Endothelial cell (in vitro differentiated cells): ENCODE results near the gene TAF4. TPM values are rescaled to one million over a fixed set of nuclear protein-coding genes. Genes with fewer than 3 reads are reported as not detected.

ENCODE experiments used
- DNase-seq: peaks from one replicate; pipeline ENCODE4 v3.0.0; 2021; ENCODE audit warnings: low spot score
- H3K27ac Mint-ChIP-seq: one replicate; pipeline ENCODE4 v1.8.0; 2021; ENCODE audit warnings: mixed read lengths, inconsistent platforms; ENCODE audit not compliant: unreplicated experiment
- H3K27me3 Mint-ChIP-seq: one replicate; pipeline ENCODE4 v1.8.0; 2021; ENCODE audit warnings: mild to moderate bottlenecking, moderate library complexity, mixed read lengths, inconsistent platforms; ENCODE audit not compliant: unreplicated experiment
- H3K36me3 Mint-ChIP-seq: one replicate; pipeline ENCODE4 v1.8.0; 2021; ENCODE audit warnings: mild to moderate bottlenecking, low read depth, mixed read lengths, inconsistent platforms; ENCODE audit not compliant: unreplicated experiment
- H3K4me1 Mint-ChIP-seq: one replicate; pipeline ENCODE4 v1.8.0; 2021; ENCODE audit warnings: mild to moderate bottlenecking, mixed read lengths, inconsistent platforms; ENCODE audit not compliant: unreplicated experiment
- H3K4me3 Mint-ChIP-seq: one replicate; pipeline ENCODE4 v1.8.0; 2021; ENCODE audit warnings: mild to moderate bottlenecking, mixed read lengths, inconsistent platforms; ENCODE audit not compliant: unreplicated experiment
- H3K9me3 Mint-ChIP-seq: one replicate; pipeline ENCODE4 v1.8.0; 2021; ENCODE audit warnings: mixed read lengths, inconsistent platforms; ENCODE audit not compliant: unreplicated experiment
- total RNA-seq: library from RNA; stranded (reverse); fragmentation: NEBNext Ultra II Directional; extraction: Animal tissue kit (Norgen Biotek cat#: 25700); gene quantifications from one replicate; pipeline ENCODE4 v1.2.1, GENCODE V29; 2021; ENCODE audit not compliant: unreplicated experiment
- TF ChIP-seq, protein P1 (sequence below): fragments of 200-600 bp; sonication (generic); IDR thresholded peaks from one replicate; pipeline ENCODE4 v1.5.0; 2021; ENCODE audit warnings: antibody characterized with exemption; ENCODE audit not compliant: unreplicated experiment

Gene TAF4
- total RNA-seq, 1 donor from 2014 or later: 14.2 TPM

DNA sequence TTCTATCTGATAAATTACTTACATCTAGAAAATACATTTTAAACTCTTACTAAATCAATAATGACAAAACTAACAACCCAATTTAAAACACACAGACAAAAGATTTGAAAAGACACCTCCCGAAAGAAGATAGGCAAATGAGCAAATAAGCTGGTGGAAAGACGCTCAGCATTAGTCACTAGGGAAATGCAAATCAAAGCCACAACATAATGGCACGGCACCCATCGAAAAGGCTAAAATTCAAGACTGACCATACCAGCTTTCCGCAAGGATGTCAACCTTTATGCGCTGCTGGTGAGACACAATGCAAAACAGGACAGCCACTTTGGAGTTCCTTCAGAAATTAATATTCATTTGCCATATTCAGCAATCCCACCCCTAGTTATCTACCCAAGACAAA, 25.9 kb downstream of the TAF4 start:
- Mint-ChIP-seq H3K4me3 (no peak overlapping the region), H3K4me1 (peaks cover 8% of the 10 kb centered on the region), H3K27me3 (peaks cover 3% of the 10 kb centered on the region), H3K27ac (no peak overlapping the region), H3K9me3 (no peaks in the 10 kb centered on the region), H3K36me3 (peaks cover 4% of the 10 kb centered on the region)
- TF ChIP-seq, protein P1, sequence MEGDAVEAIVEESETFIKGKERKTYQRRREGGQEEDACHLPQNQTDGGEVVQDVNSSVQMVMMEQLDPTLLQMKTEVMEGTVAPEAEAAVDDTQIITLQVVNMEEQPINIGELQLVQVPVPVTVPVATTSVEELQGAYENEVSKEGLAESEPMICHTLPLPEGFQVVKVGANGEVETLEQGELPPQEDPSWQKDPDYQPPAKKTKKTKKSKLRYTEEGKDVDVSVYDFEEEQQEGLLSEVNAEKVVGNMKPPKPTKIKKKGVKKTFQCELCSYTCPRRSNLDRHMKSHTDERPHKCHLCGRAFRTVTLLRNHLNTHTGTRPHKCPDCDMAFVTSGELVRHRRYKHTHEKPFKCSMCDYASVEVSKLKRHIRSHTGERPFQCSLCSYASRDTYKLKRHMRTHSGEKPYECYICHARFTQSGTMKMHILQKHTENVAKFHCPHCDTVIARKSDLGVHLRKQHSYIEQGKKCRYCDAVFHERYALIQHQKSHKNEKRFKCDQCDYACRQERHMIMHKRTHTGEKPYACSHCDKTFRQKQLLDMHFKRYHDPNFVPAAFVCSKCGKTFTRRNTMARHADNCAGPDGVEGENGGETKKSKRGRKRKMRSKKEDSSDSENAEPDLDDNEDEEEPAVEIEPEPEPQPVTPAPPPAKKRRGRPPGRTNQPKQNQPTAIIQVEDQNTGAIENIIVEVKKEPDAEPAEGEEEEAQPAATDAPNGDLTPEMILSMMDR: no peak
- DNase-seq: no peak

DNA sequence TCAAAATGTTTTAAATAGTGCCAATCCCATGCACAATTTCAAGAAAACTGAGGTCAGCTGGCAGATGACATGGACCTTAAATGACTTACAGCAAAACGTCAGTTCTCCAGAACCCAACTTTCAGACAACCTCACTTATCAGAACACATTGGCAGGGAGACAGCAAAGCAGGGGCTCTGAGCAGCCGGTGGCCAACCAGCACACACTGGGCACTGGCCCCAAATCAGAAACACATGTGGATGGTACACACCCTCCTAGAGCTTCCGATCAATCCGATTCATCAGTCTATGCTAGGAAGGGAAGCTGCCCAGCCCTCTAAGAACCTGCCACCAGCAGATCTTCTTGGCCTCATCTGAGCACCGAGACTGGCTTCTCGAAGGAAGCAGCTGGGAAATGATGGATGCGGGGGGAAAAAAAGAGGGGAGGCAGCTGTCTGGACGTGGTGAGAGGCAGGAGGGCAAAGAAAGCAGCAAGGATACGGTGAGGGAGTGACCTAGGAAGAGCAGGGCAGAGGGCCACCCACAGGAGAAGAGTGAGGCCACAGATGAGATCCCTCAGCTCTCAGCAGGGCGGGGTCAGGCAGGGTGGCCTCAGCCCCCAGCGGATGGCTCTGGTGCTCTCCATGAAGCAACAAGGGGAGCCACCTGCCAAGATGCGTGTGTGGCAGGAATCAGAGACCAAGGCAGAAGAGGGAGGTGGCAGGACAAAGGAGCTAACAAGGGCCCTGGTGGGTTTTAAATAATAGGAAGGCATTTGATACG, 32.9 kb downstream of the TAF4 start:
- TF ChIP-seq, protein P1: no peak
- H3K9me3 Mint-ChIP-seq: no peaks in the 10 kb centered on the region
- no peak overlapping the region for H3K27ac Mint-ChIP-seq
- peaks cover 4% of the 10 kb centered on the region for H3K36me3 Mint-ChIP-seq
- no peak for DNase-seq
- peaks cover 21% of the 10 kb centered on the region for H3K4me1 Mint-ChIP-seq
- H3K27me3 Mint-ChIP-seq: peaks cover 4% of the 10 kb centered on the region
- H3K4me3 Mint-ChIP-seq: no peak overlapping the region

- H3K9me3 Mint-ChIP-seq: no peaks in the 10 kb centered on the region
- DNase-seq: no peak
- no peak overlapping the region for H3K27ac Mint-ChIP-seq
- H3K4me1 Mint-ChIP-seq: peaks cover 26% of the 10 kb centered on the region
- TF ChIP-seq, protein P1: no peak
- peaks cover 6% of the 10 kb centered on the region for H3K27me3 Mint-ChIP-seq
- no peak overlapping the region for H3K4me3 Mint-ChIP-seq
- peaks cover 4% of the 10 kb centered on the region for H3K36me3 Mint-ChIP-seq
These were observed 34.1 kb downstream of the TAF4 start for GRCh38 chr20:62031462-62032092.

DNA sequence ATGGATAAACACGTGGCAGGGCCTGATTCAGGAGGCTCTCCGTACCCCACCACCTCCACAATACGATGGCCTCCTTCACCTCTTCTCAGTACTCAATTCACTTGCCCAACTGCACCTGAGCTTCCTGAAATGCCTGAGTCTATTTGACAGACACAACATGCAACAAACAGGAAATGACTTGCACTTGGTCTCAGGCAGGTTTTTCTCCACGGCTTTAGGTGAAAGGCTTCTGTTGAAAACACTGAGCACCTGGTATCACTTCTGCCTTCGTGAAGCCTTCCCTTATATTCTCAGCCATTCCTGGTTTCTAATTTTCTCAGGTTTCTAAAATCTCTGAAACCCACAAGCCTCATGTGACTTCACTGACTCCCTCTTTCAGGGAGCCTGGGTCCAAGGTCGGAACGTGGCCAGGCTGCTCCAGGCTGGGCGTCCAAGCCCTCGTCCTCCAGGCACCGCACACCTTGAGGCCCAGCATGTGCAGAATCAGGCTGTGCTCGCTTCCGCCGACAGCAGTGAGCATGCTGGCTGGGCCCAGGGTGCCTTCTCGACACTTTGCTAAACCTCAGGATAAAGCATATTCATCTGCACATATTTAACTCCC, 34.7 kb downstream of the TAF4 start:
- Mint-ChIP-seq H3K27me3 (peaks cover 6% of the 10 kb centered on the region), H3K36me3 (peaks cover 4% of the 10 kb centered on the region), H3K4me1 (peaks cover 30% of the 10 kb centered on the region), H3K27ac (peak overlapping the region; percentile 24), H3K4me3 (no peak overlapping the region), H3K9me3 (no peaks in the 10 kb centered on the region)
- no peak for DNase-seq
- TF ChIP-seq, protein P1: no peak

DNA sequence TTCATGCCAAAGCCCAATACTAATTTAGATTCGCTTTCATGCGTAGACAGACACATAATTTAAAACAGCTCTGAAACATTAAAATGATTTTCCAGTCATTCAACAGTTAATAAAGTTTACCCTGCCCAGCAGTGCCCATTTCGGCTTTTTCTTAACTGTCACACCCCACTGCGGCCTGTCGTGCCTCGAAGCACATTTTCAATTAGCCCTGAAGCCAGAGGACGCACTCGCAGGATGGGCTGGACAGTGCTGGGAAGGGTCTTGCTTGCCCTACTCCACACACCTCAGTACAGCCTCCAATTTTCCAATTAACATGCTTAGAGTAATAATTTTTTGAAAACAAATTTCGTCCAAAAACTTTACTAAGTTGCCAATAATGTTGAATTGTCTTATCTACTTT, 35.3 kb downstream of the TAF4 start:
- peaks cover 6% of the 10 kb centered on the region for H3K27me3 Mint-ChIP-seq
- peaks cover 36% of the 10 kb centered on the region for H3K4me1 Mint-ChIP-seq
- TF ChIP-seq, protein P1: no peak
- peak overlapping the region; percentile 35 for H3K4me3 Mint-ChIP-seq
- no peaks in the 10 kb centered on the region for H3K9me3 Mint-ChIP-seq
- H3K36me3 Mint-ChIP-seq: peaks cover 4% of the 10 kb centered on the region
- DNase-seq: no peak
- peak overlapping the region; percentile 24 for H3K27ac Mint-ChIP-seq
